Occipital lobe (tissue), 2 donors: Measurements from ENCODE around the gene CDCP1. TPM values are rescaled to one million over a fixed set of nuclear protein-coding genes. Genes with fewer than 3 reads are reported as not detected.

Source experiments
- DNase-seq: peaks from one replicate; lab custom pipeline; 2025; lab: John Stamatoyannopoulos, UW
- total RNA-seq: library from RNA; depleted of rRNA; stranded (reverse); fragments of >200 nt; gene quantifications from one replicate; pipeline ENCODE4 v1.2.3, GENCODE V29; 2014

The CDCP1 gene
- total RNA-seq, 1 donor from 2014 or later, result 0.62 TPM

DNA sequence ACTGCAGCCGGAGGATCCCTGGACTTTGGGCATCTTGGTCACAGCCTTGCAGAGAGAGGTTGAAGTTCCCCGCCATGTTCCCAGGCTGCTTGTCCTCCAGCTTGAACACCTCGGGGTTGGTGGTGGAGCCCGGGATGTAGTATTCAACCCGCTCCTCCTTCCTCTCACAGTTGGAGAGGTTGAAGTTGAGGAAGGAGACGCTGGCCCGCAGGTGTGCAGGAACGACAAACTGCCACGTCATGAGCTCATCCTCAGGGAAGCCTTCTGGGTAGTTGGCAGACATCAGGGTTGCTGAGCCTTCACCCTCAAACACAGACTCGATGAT lies 35.7 kb downstream of the CDCP1 start:
- no peak for DNase-seq

DNA sequence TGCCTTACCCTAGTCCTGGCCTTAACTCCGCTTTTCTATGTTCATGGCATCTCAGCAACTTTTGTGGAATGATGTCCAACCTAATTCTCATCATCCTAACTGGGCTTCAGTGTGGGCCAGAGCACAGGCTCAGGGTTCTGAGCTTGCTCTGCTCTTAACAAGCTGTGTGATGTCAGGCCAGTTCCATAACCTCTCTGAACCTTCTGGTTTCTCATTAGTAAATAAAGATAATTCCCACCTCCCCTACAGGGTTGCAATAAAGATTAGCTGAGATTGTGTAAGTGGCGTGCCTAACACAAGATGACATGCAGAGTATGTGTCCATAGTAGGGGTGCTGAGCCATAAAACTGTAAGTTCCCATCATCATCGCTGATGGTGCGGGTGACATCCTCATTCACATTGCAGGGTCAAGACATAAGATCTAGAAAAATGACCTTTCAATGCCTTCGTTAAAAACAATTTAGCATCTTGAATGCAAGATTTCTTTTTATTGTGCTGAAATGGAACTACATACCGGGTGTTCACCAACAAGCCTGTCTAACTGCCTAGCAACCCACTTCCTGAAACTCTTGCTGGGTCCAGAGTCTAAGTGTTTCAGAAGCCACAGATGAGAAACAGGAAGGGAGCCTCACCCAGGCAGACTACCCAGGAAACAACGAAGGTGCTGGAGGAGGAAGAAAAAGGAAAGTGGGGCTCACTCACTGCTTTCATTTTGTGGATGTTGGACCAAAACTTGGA lies 36.2 kb downstream of the CDCP1 start:
- DNase-seq, result no peak

DNA sequence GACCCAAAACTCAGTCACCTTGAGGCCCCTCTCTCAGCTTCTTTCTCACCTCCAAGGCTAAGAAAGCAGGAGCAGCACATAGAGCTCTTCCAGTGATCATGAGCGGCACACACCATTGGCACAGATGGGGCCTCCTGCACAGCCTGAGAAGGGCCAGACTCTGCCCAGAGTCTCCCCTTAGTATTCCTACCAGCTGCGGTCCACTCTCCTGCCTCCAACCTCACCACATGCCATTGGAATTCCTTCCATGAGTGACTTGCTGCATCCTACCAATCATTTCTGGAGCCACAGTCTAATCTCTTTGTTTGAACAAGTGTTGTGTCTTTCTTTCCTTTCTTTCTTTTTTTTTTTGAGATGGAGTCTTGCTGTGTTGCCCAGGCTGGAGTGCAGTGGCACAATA lies 39.3 kb downstream of the CDCP1 start:
- DNase-seq, result no peak

DNA sequence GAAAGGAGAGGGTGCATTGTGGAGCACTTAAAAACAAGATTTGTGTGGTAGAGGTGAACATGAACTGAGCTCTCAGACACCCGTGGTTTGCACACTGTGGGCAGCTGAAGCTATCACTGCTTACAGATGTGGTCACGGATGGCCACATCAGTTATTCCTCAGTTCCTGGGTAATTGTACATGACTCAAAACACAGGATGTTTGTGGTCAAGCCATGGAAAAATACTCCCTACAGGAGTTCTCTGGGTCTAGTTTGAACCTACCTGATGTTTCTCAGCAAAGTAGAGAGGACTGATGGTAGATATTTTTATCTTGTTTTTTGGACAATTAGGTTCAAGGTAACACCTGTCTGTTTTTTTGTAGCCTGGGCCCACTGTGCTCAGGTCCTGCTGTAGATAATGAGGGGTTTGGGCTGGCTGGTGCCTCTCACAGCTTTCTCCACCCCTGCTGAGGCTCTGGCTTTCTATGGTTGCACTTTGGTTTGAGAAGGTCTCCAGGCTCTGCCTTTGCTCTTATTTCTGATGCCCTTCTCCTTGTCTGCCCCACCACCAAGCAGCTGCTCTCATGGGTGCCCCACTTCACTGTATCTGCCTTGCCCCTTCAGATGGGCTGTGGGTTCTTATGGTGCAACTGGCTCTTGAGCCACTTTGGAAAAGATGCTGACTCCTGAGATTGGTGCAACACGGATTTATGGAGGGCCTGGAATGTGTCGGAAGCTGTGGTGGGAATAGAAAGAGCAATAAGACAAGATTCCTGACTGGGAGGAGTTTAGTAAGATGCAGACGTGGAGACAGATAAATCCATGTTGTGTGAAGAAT lies 40.1 kb downstream of the CDCP1 start:
- DNase-seq, result no peak

DNA sequence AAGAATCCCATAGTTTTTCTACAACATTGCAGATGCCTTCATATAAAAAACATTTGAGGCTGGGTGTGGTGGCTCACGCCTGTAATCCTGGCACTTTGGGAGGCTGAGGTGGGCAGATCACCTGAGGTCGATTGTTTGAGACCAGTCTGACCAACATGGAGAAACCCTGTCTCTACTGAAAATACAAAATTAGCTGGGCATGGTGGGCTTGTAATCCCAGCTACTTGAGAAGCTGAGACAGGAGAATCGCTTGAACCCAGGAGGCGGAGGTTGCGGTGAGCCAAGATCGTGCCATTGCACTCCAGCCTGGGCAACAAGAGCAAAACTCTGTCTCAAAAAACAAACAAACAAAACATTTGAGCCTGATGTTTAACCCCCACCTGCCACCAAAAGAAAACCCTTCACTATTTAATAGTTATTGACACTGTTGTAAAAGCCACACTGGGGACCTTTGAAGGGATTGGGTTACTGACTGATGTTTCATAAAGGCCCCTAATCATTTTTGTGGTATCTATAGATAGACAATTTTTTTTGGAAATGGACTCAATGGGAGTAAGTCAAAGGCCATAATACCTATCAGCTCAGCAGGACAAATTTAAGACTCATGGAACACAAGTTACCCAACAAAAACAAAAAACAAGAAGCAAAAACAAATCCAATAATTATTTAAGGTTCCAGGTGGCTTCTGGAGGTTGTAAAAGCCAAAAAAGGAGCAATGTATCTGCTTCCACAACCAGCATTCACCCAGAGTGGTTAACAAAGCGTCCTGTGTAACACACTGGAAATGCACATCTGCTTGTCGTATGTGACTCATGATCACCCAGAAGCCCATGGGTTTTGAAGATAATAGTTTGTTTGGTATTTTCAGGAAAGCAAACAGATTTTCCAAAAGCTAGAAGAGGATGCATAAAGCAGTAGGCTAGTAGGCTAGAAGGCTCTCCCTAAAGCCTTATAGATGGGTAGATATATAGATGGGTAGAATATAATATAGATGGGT lies 41.2 kb downstream of the CDCP1 start:
- DNase-seq, result no peak

DNA sequence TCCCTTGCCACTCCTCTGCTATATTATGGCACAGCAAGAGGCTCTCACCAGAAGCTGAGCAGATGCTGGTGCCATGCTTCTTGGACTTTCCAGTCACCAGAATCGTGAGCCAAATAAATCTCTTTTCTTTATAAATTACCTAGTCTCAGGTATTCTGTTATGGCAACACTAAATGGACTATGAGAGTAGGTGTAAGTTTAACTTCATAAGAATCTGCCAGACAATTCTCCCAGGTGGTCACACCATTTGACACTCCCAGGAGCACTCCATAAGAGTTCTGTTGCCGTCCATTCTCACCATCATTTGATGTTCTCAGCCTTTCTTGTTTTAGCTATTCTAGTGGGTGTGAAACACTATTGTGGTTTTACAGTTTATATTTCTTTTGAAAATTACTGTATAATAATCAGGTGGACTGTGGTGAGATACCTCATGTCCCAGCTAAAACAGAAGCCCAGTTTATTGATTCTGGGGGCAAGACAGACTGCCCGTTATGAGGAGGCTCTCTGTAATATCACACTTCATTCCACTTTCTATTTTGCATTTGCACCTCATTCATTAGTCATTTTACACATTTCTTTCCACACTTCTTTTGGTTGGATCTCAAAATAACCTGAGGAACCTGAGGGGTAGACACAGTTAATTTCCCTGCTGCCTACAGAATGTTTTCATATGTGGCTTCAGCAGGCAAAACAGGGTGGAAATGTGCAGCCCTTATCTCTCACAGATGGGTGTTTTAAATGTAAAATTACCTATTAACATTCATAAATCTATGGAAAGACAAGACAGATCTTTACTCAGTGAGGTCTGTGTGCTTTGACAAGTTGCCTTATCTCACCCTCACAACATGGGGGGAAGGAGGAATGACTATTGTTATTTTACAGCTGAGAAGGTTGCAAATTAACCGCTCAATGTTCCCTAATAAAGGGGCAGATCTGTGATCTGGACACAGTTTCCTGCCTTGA lies 42.1 kb downstream of the CDCP1 start:
- DNase-seq, result no peak

DNA sequence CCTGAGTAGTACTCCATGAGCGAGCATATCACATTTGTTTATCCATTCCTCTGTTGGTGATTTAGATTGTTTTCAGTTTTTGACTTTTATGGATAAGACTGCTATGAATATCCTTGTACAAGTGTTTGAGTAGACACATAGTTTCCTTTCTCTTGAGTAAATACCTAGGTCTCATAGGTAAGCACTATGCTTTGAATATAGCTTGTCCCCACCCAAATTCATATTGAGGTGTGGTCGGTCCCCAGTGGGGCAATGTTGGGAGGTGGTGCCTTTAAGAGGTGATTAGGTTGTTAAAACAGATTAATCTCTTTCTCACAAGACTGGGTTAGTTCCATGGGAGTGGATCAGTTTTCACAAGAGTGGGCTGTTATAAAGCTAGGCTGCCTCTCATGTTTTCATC lies 42.8 kb downstream of the CDCP1 start:
- DNase-seq, result no peak

DNA sequence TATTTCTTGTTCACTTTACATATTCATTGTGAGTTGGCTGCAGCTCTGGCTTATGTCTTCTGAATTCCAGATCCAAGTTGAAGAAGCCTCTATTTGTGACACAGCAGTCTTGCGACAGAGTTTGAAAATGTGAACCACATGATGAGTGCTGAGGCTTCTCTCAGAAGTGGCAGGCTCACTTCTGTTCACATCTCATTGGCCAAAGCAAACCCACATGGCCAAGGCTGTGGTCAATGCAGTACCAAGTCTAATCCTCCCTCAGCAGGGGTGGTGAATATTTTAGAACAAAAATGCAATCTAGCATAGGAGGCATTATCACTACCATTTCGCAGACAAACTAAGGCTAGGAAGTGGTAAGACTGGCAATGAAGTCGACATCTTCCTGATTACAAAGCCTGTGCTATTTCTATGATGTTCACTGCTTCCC lies 45.2 kb downstream of the CDCP1 start:
- no peak for DNase-seq

DNA sequence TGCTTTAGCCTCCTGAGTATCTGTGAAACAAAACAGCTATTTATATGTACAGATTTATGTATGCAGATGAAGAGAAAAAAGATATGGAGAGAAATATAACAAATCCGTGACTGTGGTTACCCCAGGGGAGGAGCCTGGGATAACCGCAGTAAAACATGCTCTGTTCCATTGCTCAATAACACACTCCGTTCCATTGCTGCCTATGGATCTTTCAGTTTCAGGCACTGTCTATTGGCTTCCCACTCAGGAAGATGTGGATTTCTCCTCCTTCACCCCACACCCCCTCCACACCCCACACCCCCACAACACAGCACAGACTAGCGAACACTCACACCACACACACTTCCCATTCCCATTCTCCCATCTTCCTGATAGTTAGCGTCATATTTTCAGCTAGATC lies 47.9 kb downstream of the CDCP1 start:
- DNase-seq, result no peak

DNA sequence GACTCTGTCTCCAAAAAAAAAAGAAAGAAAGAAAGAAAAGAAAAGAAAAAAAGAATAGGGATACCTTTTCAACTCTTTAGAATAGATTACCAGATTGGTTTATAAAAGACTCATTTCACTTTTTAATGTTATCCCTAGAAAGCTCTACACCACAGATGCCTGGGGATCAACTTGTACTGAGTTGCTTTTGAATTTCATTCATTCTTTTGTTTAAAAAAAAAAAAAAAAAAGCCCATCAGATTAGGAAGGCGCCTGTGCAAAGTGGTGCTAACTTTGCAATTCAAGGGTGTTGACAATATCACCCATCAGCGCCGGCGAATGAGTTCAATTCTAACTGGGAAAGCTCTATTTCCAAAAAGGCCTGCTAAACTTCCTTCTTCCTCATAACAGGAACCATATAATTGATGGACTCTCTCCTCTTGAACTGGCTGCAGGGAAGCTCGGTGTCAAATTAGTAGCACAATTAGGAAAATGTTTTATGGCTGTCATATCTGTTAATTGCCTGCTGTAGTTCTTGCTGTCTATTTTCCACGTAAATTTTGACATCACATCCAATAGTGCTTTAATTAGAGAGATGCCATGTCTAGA lies 48.8 kb downstream of the CDCP1 start:
- DNase-seq, result no peak

DNA sequence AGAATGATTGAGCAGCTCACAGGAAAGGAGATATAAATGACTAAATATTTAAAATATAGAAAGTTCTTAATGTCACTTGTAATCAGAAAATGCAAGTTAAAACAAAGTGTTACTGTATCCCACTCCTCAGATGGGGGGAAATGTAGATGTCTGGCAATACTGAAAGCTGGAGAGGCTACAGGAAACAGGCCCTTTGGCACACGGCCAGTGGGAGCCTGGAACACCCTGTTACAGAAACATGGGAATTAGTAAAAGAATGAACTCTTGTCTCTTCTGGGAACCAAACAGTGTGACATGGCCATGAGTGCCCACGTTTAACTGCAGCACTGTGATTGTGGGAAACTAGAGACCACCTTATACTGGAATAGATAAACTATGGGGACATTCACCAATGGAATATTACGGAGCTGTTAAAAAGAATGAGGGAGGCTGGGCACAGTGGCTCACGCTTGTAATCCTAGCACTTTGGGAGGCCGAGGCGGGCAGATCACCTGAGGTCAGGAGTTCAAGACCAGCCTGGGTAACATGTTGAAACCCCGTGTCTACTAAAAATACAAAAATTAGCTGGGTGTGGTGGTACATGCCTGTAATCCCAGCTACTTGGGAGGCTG lies 50.2 kb downstream of the CDCP1 start:
- DNase-seq, result no peak

DNA sequence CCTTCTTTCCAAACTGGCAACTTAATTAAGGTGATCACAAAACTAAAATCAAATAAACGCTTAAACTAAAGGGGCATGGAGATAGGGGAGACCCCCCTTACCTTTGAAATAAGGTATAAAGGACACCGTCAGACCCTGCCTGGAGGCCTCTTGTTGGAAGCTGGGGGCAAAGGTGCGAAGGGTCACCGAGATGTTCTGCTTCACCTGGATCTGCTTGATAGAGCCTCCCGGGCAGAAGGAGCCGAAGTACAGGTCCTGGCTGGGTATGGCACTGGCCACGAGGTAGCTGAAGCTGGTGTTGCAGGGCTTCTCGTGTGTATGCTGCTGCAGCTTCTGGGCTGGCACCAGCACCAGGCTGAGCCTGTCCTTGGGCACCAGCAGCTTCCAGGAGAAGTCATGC lies 53.0 kb downstream of the CDCP1 start:
- no peak for DNase-seq

DNA sequence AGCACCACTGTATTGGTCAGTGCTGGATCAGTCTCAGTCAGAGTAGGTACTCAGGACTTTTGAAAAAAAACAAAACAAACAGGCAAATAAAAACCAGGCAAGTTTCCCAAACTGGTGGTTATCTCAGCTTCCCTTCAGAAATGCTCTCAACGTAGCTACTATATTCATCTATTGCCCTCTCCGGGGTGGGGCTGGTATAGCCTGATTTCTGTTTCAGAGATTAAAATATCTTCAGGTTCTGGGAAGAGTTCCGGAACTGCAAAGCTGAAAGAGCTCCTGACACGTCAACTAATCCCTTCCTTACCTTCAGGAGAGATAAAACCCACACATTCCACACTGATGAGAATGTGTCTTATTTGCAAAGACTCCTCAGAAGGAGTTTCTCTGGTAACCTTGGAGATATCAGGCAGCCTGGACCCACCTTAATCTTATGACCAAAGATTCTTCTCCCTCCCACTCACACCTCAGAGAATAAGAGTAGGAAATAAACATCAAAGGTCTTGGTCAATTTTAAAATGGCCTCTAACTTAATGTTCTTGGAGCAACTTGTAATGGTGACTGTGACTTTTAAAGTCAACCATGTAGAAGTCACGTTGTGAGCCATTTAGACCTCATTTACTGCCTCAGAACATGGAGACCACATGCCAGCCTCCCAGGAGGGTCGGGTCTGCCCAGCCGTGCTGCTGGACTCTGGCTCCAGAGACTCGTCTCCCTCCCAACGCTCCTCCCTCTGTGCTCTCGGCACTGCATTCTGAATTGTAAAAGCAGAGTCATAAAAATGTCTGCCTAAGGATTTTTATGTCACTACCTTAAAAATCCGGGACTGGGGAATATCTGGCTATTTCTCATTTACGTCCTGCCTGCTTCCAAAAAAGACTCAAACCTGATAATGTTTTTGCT lies 53.8 kb downstream of the CDCP1 start:
- no peak for DNase-seq

DNA sequence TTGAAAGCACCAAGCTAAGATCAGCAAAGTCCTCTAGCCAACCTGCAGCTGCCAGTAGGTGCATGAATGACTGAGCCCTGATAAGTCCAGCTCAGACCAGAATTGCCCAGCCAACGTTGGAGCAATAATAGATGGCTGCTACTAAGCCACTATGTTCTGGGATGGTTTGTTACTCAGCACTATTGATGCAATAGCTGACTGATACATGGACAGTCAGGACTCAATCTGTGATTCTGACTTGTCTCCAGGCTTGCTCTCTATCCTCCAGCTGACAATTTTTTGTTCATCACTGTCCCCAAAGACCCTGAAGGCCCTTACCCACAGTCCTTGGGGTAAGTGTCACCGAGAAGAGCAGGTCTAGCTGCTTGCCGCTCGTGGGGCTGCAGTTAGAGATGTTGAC lies 55.3 kb downstream of the CDCP1 start:
- no peak for DNase-seq

DNA sequence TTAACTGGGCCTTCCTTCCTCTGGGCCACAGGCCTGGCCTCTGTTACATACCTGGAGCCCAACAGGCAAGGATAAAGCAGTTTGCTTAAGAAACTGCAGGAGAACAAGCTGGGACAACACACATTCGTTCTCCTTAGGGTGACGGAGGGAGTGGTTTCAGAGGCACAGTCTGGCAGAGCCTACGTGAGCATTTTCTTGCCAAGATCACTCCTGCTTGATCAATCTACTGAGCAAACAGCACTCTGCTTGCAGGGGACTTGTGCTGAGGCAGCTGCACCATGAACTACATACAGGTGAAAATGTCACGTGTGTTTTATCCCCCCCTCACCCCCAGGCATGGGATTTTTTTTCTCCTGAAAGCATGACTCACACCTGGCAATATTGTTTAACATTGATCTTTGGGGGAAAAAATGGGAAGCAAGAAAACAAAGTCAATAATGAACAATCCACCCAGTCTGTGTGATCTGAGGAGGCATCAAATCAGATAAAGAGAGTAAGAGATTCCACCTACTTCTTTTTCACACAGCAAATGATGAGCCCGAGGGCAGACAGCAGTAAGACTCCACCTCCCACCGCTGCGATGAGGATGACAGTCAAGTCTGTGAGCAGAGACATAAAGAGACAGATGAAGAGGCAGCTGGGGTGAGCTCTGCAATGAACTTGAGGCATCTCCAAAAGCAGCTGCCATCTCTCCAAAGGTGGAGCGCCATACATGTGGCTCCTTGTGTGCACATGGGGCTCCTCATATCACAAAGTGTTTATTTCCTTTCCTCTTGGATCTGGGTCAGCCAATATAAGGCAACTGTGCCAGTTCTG lies 57.4 kb downstream of the CDCP1 start:
- DNase-seq, result no peak

DNA sequence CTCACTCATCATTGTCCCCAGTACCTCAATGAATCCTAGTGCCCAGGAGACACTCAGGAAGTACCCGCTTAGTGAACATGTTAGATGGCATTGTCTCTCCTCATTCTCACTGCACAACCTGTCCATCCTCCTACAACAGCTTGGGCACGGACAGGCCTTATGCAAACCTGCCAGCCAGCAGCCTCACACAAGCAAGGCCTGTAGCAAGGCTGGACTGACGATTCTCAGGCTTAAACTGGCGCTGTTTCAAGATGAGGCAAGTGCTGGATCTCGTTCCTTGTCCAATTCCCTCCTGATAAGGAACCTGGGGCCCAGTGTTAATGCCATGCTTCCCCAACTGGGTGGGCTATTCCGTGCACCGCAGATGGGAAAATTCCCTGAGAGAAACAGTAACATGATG lies 59.0 kb downstream of the CDCP1 start:
- no peak for DNase-seq

DNA sequence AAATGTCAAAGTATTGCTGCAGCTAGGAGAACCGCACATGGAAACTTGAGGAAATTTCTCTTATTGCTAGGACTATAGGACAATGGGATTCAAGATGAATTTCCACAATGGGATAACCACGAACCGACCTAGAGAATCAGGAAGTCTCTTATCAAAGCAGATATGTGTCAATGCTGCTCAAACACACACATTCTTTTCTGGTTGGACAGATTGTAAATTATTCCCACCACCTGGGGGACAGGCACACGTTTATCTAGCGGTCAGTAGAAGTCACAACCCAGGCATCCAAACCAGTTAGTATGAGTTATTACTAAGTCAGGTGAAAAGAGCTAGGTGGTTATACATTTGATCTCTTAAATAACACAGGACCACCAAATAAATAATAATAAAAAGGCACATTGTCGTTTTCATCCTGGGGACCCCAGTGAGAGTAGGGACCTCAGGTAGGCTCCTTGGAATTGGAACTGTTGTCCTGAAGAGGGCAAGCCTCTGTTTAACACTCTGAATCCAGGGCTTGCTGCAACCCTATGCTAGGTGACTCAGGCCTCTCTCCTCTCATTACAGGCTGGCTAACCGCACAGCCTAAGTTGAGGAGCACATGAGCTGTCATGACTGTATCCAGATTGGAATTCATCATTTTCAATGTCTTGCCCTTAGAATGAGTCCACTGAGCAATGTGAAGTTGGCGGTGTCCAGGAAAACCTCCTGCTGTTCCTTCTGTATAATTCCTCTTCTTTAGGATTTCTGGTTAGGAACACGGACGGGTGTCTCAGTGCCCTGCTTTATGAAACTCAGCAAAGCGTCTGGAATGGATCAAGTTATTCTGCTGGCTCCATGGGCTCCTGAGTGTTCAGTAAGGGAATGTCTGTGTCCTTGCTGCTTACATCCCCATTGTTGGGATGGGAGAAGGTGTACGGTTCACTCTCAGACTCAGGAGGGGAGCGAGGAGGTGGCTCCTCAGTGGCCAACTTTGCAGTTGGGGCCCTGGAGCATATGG lies 61.1 kb downstream of the CDCP1 start:
- no peak for DNase-seq
